ENCODE results near the gene ITSN2. TPM values are rescaled to one million over a fixed set of nuclear protein-coding genes. Genes with fewer than 3 reads are reported as not detected.

ITSN2 gene
- total RNA-seq, 1 donor from 2014 or later: 10.4 TPM

GRCh38 chr2:24337890-24338289, 22.4 kb downstream of the ITSN2 start:
- H3K4me1 Mint-ChIP-seq: no peaks in the 10 kb centered on the region
- H3K27ac Mint-ChIP-seq: no peak overlapping the region
- H3K27me3 Mint-ChIP-seq (ENCODE audit: insufficient read depth, low read depth): no peaks in the 10 kb centered on the region
- TF ChIP-seq EZH2phosphoT487 (IDR thresholded peaks at IDR 0.05) (no peak), CTCF (IDR thresholded peaks at IDR 0.05) (no peak), EZH2 (IDR thresholded peaks at IDR 0.05) (no peak)
- Histone ChIP-seq H3K4me2 (no peak overlapping the region), H3K9ac (no peak overlapping the region), H3K27ac (no peak overlapping the region), H3F3A (ENCODE audit: low read depth) (no peaks in the 10 kb centered on the region), H3K9me3 (ENCODE audit: low read depth) (no peaks in the 10 kb centered on the region), H2AFZ (replicated peaks) (no peak overlapping the region), H4K20me1 (ENCODE audit: low read depth) (no peaks in the 10 kb centered on the region), H3K4me1 (no peaks in the 10 kb centered on the region), H3K27me3 (no peaks in the 10 kb centered on the region), H3K4me3 (no peak overlapping the region), H3K36me3 (no peaks in the 10 kb centered on the region), H3K79me2 (ENCODE audit: low read depth) (no peaks in the 10 kb centered on the region)
- no peak for DNase-seq (ENCODE audit: low spot score)
- H3K36me3 Mint-ChIP-seq: no peaks in the 10 kb centered on the region
- H3K9me3 Mint-ChIP-seq: no peaks in the 10 kb centered on the region
- no peak overlapping the region for H3K4me3 Mint-ChIP-seq

- H3F3A ChIP-seq (ENCODE audit: low read depth): no peaks in the 10 kb centered on the region
- H3K4me2 ChIP-seq: no peak overlapping the region
- no peaks in the 10 kb centered on the region for H3K27me3 ChIP-seq
- H4K20me1 ChIP-seq (ENCODE audit: low read depth): no peaks in the 10 kb centered on the region
- no peak for DNase-seq (ENCODE audit: low spot score)
- H3K27me3 Mint-ChIP-seq (ENCODE audit: insufficient read depth, low read depth): no peaks in the 10 kb centered on the region
- TF ChIP-seq EZH2phosphoT487 (IDR thresholded peaks at IDR 0.05) (no peak), CTCF (IDR thresholded peaks at IDR 0.05) (no peak), EZH2 (IDR thresholded peaks at IDR 0.05) (no peak)
- no peaks in the 10 kb centered on the region for H3K36me3 ChIP-seq
- H3K9ac ChIP-seq: no peak overlapping the region
- H3K9me3 ChIP-seq (ENCODE audit: low read depth): no peaks in the 10 kb centered on the region
- no peaks in the 10 kb centered on the region for H3K4me1 ChIP-seq
- H3K4me3 ChIP-seq: no peak overlapping the region
- H3K27ac ChIP-seq: no peak overlapping the region
- H3K9me3 Mint-ChIP-seq: no peaks in the 10 kb centered on the region
- no peaks in the 10 kb centered on the region for H3K36me3 Mint-ChIP-seq
- no peaks in the 10 kb centered on the region for H3K79me2 ChIP-seq (ENCODE audit: low read depth)
- no peak overlapping the region for H3K4me3 Mint-ChIP-seq
- H2AFZ ChIP-seq (replicated peaks): no peak overlapping the region
- no peaks in the 10 kb centered on the region for H3K4me1 Mint-ChIP-seq
- no peak overlapping the region for H3K27ac Mint-ChIP-seq
Observed at GRCh38 chr2:24336811-24337210, 23.5 kb downstream of the ITSN2 start.

- TF ChIP-seq CTCF (IDR thresholded peaks at IDR 0.05) (no peak), EZH2phosphoT487 (IDR thresholded peaks at IDR 0.05) (no peak), EZH2 (IDR thresholded peaks at IDR 0.05) (no peak)
- Mint-ChIP-seq H3K27ac (no peak overlapping the region), H3K36me3 (no peaks in the 10 kb centered on the region), H3K4me3 (no peak overlapping the region), H3K4me1 (no peaks in the 10 kb centered on the region), H3K27me3 (ENCODE audit: insufficient read depth, low read depth) (no peaks in the 10 kb centered on the region), H3K9me3 (no peaks in the 10 kb centered on the region)
- DNase-seq (ENCODE audit: low spot score): no peak
- Histone ChIP-seq H3K79me2 (ENCODE audit: low read depth) (no peaks in the 10 kb centered on the region), H3F3A (ENCODE audit: low read depth) (no peaks in the 10 kb centered on the region), H3K9me3 (ENCODE audit: low read depth) (no peaks in the 10 kb centered on the region), H3K27me3 (no peaks in the 10 kb centered on the region), H4K20me1 (ENCODE audit: low read depth) (no peaks in the 10 kb centered on the region), H3K4me2 (no peak overlapping the region), H3K27ac (no peak overlapping the region), H3K4me1 (no peaks in the 10 kb centered on the region), H3K9ac (no peak overlapping the region), H3K36me3 (no peaks in the 10 kb centered on the region), H3K4me3 (no peak overlapping the region), H2AFZ (replicated peaks) (no peak overlapping the region)
Observed at GRCh38 chr2:24334245-24334633, 26.1 kb downstream of the ITSN2 start.

Measured in neural progenitor cell (in vitro differentiated cells).